Brain microvascular endothelial cell (primary cell): ENCODE measurements around the gene CACNA2D3.

ENCODE experiments used
- DNase-seq: peaks from one replicate; pipeline ENCODE4 v3.0.0-alpha.2; 2020
- H3K27ac ChIP-seq: fragments of 250-450 bp; sonication (Bioruptor Pico); 2 replicates; pipeline ENCODE4 v1.5.1; 2020; ENCODE audit warnings: mild to moderate bottlenecking, moderate library complexity
- H3K27me3 ChIP-seq: fragments of 250-450 bp; sonication (Bioruptor Pico); replicated peaks from 2 replicates; pipeline ENCODE4 v1.5.1; 2020; ENCODE audit warnings: mild to moderate bottlenecking
- H3K36me3 ChIP-seq: fragments of 250-450 bp; sonication (Bioruptor Pico); replicated peaks from 2 replicates; pipeline ENCODE4 v1.5.1; 2020; ENCODE audit warnings: mild to moderate bottlenecking
- H3K4me3 ChIP-seq: 2 replicates; pipeline ENCODE4 v1.5.1; 2011; ENCODE audit warnings: low read depth, mild to moderate bottlenecking, control low read depth, low read length, moderate library complexity
- in situ Hi-C: cut with HindIII; loops from 2 replicates; pipeline ENCODE4 v1.10.0; 2017; ENCODE audit warnings: low sequenced_read_pairs, low pct_ligation_motif_present
- TF ChIP-seq, protein P1 (sequence below): IDR thresholded peaks from 2 replicates; pipeline ENCODE4 v1.5.1; 2011; ENCODE audit warnings: low read depth, mild to moderate bottlenecking, moderate library complexity, low read length, control low read depth, inconsistent platforms; ENCODE audit errors: missing control alignments

The CACNA2D3 gene

DNA sequence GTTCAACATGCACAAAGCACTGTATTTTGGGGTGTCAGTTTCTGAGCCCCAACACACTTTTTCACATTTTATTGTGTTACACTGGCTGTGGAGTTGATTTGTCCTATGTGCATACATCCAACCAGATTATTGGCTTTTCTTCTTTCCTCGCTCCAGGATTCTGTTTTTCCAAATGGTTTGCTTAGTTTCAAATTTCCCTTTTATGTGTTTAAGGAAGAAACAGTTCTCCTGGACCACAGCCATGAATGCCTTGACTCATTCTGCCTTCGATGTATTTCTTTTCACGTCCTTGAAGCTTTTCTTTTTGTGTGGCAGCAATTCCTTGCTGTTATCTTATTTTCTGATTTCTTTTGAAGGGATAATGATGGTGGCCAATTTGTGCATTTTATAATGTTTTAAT is 53.8 kb downstream of the CACNA2D3 start:
- in situ Hi-C loops = no loop called here
- TF ChIP-seq, protein P1, sequence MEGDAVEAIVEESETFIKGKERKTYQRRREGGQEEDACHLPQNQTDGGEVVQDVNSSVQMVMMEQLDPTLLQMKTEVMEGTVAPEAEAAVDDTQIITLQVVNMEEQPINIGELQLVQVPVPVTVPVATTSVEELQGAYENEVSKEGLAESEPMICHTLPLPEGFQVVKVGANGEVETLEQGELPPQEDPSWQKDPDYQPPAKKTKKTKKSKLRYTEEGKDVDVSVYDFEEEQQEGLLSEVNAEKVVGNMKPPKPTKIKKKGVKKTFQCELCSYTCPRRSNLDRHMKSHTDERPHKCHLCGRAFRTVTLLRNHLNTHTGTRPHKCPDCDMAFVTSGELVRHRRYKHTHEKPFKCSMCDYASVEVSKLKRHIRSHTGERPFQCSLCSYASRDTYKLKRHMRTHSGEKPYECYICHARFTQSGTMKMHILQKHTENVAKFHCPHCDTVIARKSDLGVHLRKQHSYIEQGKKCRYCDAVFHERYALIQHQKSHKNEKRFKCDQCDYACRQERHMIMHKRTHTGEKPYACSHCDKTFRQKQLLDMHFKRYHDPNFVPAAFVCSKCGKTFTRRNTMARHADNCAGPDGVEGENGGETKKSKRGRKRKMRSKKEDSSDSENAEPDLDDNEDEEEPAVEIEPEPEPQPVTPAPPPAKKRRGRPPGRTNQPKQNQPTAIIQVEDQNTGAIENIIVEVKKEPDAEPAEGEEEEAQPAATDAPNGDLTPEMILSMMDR = no peak
- Histone ChIP-seq H3K36me3 (no peaks in the 10 kb centered on the region), H3K4me3 (no peak overlapping the region), H3K27me3 (no peaks in the 10 kb centered on the region), H3K27ac (no peak overlapping the region)
- DNase-seq = no peak

DNA sequence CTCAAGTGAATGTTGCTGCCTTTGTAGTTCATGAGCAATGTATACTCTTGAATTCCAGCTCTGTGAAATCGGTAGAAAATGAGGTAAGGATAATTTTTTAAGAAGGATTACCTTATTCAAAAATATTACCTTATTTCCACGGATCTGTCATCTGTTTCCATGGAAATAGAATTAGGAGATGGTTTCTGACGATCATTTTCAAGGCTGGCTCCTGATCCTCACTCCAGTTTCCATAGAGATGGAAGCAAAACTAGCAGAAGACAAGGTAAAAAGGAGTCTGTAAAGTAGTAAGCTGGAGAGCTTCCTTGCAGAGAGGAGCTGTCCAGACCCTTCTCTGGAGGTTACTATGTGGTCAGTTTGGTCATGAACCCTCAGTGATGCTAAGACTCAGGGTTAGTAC is 55.5 kb downstream of the CACNA2D3 start:
- H3K36me3 ChIP-seq = no peaks in the 10 kb centered on the region
- TF ChIP-seq, protein P1 = no peak
- H3K27me3 ChIP-seq = no peaks in the 10 kb centered on the region
- H3K27ac ChIP-seq = no peak overlapping the region
- no peak overlapping the region for H3K4me3 ChIP-seq
- in situ Hi-C loops = no loop called here
- DNase-seq = no peak

DNA sequence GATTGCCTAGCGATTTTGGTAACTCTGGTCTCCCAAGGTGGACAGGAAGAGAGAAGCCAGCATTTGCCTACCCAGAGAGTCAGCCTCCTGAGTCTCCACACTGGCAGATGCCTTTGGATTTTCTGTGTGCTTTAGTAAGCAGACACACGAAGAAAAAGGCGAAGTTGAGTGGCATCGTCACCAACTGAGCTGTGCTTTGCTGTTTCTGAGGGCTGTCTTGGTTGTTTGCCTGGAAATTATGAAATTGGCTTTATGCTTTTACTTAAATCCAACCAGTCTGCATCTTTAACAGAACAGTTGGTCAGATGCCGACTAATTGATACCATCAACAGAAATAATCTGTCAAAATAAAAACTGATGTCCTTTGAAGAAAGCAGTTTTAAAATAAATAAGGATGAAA is 56.0 kb downstream of the CACNA2D3 start:
- DNase-seq = no peak
- TF ChIP-seq, protein P1 = no peak

DNA sequence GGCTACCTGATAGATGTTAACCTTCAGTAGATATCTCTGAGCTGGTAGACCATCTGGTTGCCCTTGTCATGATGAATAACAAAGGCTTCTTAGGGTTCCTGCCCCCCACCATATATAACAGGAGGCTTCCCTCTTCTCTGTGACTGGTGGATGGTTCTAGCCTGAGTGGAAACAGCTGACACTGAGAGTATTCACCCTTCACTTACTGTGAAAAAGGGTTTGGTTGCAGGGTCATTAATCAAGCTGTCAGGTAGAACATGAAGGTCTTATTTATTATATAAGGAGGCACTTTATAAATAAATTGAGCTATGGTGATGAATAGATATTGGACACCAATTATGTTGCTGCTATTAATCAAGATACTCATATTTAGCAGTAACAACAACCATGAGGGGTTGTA is 58.6 kb downstream of the CACNA2D3 start:
- no peaks in the 10 kb centered on the region for H3K36me3 ChIP-seq
- no peaks in the 10 kb centered on the region for H3K27me3 ChIP-seq
- DNase-seq = no peak
- no peak overlapping the region for H3K4me3 ChIP-seq
- no peak overlapping the region for H3K27ac ChIP-seq
- in situ Hi-C loops = no loop called here
- TF ChIP-seq, protein P1 = no peak

More for the DNA sequence above, 56.0 kb downstream of the CACNA2D3 start:
- in situ Hi-C loops = no loop called here
- H3K27ac ChIP-seq = no peak overlapping the region
- no peak overlapping the region for H3K4me3 ChIP-seq
- H3K27me3 ChIP-seq = no peaks in the 10 kb centered on the region
- no peaks in the 10 kb centered on the region for H3K36me3 ChIP-seq

DNA sequence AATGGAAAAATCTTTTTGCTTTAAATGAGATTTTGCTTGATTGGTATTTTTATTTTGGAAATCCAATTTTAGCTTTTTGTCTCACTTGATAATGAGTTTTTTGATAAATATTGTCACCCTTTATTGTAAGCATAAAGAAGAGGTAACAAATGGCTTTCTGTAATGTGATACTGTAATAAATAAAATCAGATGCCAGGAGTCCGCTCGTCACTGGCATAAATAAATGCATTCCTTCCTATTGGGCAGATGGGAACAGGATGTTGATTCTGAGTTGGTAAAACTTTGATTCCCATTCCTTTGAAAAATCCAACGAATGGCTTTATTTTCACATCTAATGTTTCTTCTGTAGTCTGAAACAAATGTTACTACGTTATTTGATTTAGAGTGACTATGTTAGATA is 59.9 kb downstream of the CACNA2D3 start:
- in situ Hi-C loops = no loop called here
- H3K4me3 ChIP-seq = no peak overlapping the region
- no peaks in the 10 kb centered on the region for H3K36me3 ChIP-seq
- H3K27me3 ChIP-seq = no peaks in the 10 kb centered on the region
- TF ChIP-seq, protein P1 = no peak
- DNase-seq = no peak
- H3K27ac ChIP-seq = no peak overlapping the region

DNA sequence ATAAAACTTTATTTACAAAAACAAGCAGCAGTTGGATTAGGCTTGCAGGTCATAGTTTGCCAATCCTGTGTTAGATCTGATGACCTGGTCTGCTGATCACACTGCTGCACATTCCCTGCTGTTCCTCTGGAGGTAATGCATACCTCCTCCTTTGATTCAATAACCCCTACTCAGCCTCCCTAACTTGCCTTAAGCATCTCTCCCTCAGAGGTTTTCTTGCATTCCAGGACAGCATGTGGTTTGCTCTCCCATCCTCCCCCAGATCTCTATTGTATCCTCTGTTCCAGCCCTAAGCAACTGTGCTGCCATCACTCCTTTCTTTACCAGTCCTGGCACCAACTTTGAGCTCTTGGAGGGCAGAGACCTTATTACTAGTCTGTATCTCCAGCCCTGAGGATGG is 63.4 kb downstream of the CACNA2D3 start:
- Histone ChIP-seq H3K27me3 (no peaks in the 10 kb centered on the region), H3K27ac (no peak overlapping the region), H3K4me3 (no peak overlapping the region), H3K36me3 (no peaks in the 10 kb centered on the region)
- no peak for DNase-seq
- TF ChIP-seq, protein P1 = no peak
- in situ Hi-C loops = no loop called here
